Natural killer cell (primary cell): ENCODE data around the gene PIM2. TPM values are rescaled to one million over a fixed set of nuclear protein-coding genes. Genes with fewer than 3 reads are reported as not detected.
A peak's percentile ranks its signal among the peaks of the same experiment; 100 is the strongest.

Source experiments
- ATAC-seq, 3 donors: fragments of 150-1000 bp in 2 of 3; fragments of 200-7000 bp in 1 of 3; cut with Tn5 transposase; 1 replicate in 1 of 3; 2 replicates in 2 of 3; pipeline ENCODE4 v1.10.0; 2021; ENCODE audit warnings: mild to moderate bottlenecking in 2 of 3, moderate library complexity in 2 of 3
- DNase-seq, 2 donors: peaks; one replicate each; pipeline versions ENCODE4 v3.0.0 to v3.0.0-alpha.2; 2013 to 2021; ENCODE audit warnings: mixed read lengths in 1 of 2
- H3K27ac ChIP-seq: one replicate; pipeline ENCODE4 v1.5.1; 2013; ENCODE audit warnings: mild to moderate bottlenecking, low read length
- H3K27me3 ChIP-seq: one replicate; pipeline ENCODE4 v1.6.1; 2013; ENCODE audit warnings: low read length; ENCODE audit not compliant: control insufficient read depth, insufficient read depth
- H3K36me3 ChIP-seq: one replicate; pipeline ENCODE4 v1.6.1; 2013; ENCODE audit warnings: low read length; ENCODE audit not compliant: control insufficient read depth, insufficient read depth
- H3K4me1 ChIP-seq: one replicate; pipeline ENCODE4 v1.6.1; 2013; ENCODE audit warnings: low read length; ENCODE audit not compliant: control insufficient read depth, insufficient read depth
- H3K4me3 ChIP-seq: one replicate; pipeline ENCODE4 v1.5.1; 2013; ENCODE audit warnings: low read length
- H3K9me3 ChIP-seq: one replicate; pipeline ENCODE4 v1.6.1; 2013; ENCODE audit warnings: low read length; ENCODE audit not compliant: control insufficient read depth, insufficient read depth
- H3K27ac Mint-ChIP-seq, 2 donors: one replicate each; pipeline ENCODE4 v1.8.0; 2022; ENCODE audit warnings: mild to moderate bottlenecking in 2 of 2, mixed read lengths in 2 of 2, moderate library complexity in 1 of 2
- H3K27me3 Mint-ChIP-seq, 2 donors: one replicate each; pipeline ENCODE4 v1.8.0; 2022; ENCODE audit warnings: low read depth in 2 of 2, mixed read lengths in 2 of 2
- H3K36me3 Mint-ChIP-seq: one replicate; pipeline ENCODE4 v1.8.0; 2022; ENCODE audit warnings: mixed read lengths
- H3K4me1 Mint-ChIP-seq, 2 donors: one replicate each; pipeline ENCODE4 v1.8.0; 2022; ENCODE audit warnings: mixed read lengths in 2 of 2
- H3K4me3 Mint-ChIP-seq: one replicate; pipeline ENCODE4 v1.8.0; 2022; ENCODE audit warnings: mild to moderate bottlenecking, moderate library complexity, mixed read lengths
- H3K9me3 Mint-ChIP-seq, 2 donors: one replicate each; pipeline ENCODE4 v1.8.0; 2022; ENCODE audit warnings: mixed read lengths in 2 of 2
- WGBS: methylation state at CpG from one replicate; pipeline ENCODE4 v1.1.7; 2013; ENCODE audit warnings: missing lambda C conversion rate; ENCODE audit not compliant: insufficient coverage; 5-methylcytosine and 5-hydroxymethylcytosine counted together
- intact Hi-C: fragments of 100-400 bp; cut with micrococcal nuclease; formaldehyde crosslinking; loops from one replicate; pipeline ENCODE4 v1.14.2; 2022
- total RNA-seq, 4 donors: library from RNA; stranded (reverse); fragments of 120-200 nt in 1 of 4; gene quantifications; one replicate each; pipeline versions ENCODE4 v1.2.3 to v1.2.4, GENCODE V29; 2013 to 2022
- TF ChIP-seq, protein P1 (sequence below): fragments of 200-600 bp; IDR thresholded peaks from one replicate; pipeline ENCODE4 v1.8.0; 2022; ENCODE audit warnings: antibody characterized with exemption

PIM2 gene
- total RNA-seq, 3 donors from 2014 or later (not counting 1 experiment from before 2014, with no cell fraction given): 134 to 173 (median 150) TPM

DNA sequence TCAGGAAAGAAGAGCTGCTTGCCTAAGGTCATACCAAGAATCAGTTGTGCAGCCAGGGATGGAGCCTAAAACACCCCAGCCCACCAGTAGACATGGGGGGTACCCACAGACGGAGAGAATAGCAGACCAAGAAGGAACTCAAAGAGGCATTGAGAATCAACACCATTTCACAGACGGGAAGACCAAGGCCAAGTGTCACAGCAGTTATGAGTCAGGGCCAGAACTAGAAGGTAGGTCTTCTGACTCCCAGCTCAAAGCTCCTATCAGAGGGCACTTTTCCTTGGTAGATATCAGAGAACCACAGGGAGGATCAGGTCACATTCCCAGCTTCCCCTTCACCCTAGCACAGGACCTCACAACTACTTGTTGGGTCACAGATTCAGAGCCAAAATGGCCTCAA, 24.1 kb upstream of the PIM2 start:
- Histone ChIP-seq H3K36me3 (peaks cover 4% of the 10 kb centered on the region), H3K27me3 (no peaks in the 10 kb centered on the region), H3K4me3 (no peak overlapping the region), H3K9me3 (no peaks in the 10 kb centered on the region), H3K27ac (peak overlapping the region; percentile 15), H3K4me1 (peaks cover 60% of the 10 kb centered on the region)
- ATAC-seq: no peak
- H3K4me3 Mint-ChIP-seq: no peak overlapping the region
- peaks cover 0 to 6% of the 10 kb centered on the region in 2 donors for H3K27me3 Mint-ChIP-seq
- intact Hi-C loops: no loop called here
- TF ChIP-seq, protein P1, sequence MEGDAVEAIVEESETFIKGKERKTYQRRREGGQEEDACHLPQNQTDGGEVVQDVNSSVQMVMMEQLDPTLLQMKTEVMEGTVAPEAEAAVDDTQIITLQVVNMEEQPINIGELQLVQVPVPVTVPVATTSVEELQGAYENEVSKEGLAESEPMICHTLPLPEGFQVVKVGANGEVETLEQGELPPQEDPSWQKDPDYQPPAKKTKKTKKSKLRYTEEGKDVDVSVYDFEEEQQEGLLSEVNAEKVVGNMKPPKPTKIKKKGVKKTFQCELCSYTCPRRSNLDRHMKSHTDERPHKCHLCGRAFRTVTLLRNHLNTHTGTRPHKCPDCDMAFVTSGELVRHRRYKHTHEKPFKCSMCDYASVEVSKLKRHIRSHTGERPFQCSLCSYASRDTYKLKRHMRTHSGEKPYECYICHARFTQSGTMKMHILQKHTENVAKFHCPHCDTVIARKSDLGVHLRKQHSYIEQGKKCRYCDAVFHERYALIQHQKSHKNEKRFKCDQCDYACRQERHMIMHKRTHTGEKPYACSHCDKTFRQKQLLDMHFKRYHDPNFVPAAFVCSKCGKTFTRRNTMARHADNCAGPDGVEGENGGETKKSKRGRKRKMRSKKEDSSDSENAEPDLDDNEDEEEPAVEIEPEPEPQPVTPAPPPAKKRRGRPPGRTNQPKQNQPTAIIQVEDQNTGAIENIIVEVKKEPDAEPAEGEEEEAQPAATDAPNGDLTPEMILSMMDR: no peak
- no peaks in the 10 kb centered on the region for H3K9me3 Mint-ChIP-seq
- no peaks in the 10 kb centered on the region for H3K36me3 Mint-ChIP-seq
- 22% methylated on average over 2 of the region's 2 CpGs for WGBS
- peaks cover 55 to 63% of the 10 kb centered on the region in 2 donors for H3K4me1 Mint-ChIP-seq
- no peak for DNase-seq
- H3K27ac Mint-ChIP-seq: peak overlapping the region; percentile 82 to 87

DNA sequence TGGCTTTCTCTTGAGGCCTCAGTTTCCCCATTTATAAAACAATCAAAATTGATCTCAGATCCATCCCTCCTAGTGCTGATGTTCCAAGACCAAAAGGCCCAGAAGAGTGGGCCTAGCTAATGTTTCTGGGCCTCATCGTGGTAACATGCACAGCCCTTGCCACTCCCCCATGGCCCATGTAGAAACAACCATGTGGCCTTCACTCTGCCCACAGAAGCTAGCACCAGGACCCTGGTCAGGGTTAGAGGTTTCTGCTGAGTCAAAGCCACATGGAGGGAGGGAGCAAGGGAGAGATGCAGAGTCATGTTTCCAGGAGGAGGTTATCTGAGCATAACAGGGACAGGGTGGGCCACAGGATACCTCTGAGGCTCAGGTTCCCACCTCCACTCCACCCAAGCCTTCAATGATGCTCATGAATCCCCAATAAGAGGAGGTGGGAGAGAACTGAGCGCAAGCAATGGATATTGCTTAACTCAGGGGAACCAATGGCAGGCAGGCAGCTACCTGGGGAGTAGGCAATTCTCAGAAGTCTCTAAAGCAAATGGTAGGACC, 21.7 kb upstream of the PIM2 start:
- ATAC-seq: no peak
- intact Hi-C loops: no loop called here
- DNase-seq: no peak
- TF ChIP-seq, protein P1: no peak
- Mint-ChIP-seq H3K4me1 (peaks cover 62 to 78% of the 10 kb centered on the region in 2 donors), H3K9me3 (no peaks in the 10 kb centered on the region), H3K36me3 (no peaks in the 10 kb centered on the region), H3K27me3 (peaks cover 0 to 6% of the 10 kb centered on the region in 2 donors), H3K27ac (peak overlapping the region; percentile 95 to 97), H3K4me3 (peak overlapping the region; percentile 61)
- 58% methylated on average over 2 of the region's 2 CpGs for WGBS
- Histone ChIP-seq H3K27me3 (no peaks in the 10 kb centered on the region), H3K36me3 (peaks cover 4% of the 10 kb centered on the region), H3K9me3 (no peaks in the 10 kb centered on the region), H3K4me3 (no peak overlapping the region), H3K27ac (peak overlapping the region; percentile 99), H3K4me1 (peaks cover 75% of the 10 kb centered on the region)

DNA sequence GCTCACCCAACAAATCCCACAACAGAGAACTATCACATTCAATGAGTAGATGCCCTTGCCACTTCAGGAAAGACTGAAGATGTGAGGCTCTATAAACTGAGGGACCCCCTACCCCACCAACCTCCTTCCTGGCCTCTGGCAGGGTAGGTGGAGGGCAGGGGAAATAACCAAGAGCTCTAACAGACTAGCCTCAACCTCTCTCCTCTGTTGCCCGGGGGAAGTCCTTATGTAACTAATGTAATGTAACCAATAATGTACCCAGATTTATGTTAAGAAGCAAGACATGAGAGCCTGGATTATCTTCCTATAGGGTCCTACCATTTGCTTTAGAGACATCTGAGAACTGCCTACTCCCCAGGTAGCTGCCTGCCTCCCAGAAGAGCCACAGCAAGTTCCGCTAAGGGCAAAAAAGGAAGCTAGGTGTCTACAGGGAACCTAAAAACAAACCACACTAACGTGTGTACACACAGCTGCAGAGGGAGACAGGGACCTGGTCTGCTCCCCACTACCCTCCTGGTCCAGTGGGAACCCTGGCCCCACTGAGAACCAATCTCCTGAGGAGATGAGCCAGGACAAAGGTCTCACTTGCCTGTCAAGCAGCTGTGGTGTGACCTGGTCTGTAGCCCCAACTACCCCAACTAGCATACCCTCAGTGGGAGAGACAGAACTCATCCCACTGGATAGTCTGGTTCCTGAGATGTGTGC, 20.9 kb upstream of the PIM2 start:
- Histone ChIP-seq H3K9me3 (no peaks in the 10 kb centered on the region), H3K4me3 (no peak overlapping the region), H3K27me3 (no peaks in the 10 kb centered on the region), H3K27ac (peak overlapping the region; percentile 99), H3K4me1 (peaks cover 81% of the 10 kb centered on the region), H3K36me3 (peaks cover 7% of the 10 kb centered on the region)
- Mint-ChIP-seq H3K9me3 (no peaks in the 10 kb centered on the region), H3K4me3 (peak overlapping the region; percentile 82), H3K27me3 (peaks cover 0 to 6% of the 10 kb centered on the region in 2 donors), H3K36me3 (no peaks in the 10 kb centered on the region), H3K4me1 (peaks cover 70 to 86% of the 10 kb centered on the region in 2 donors), H3K27ac (peak overlapping the region; percentile 95 to 97)
- no peak for ATAC-seq
- 0% methylated on average over 2 of the region's 3 CpGs for WGBS
- DNase-seq: peak in 1 of 2 donors; percentile 64
- TF ChIP-seq, protein P1: no peak
- intact Hi-C loops: loop anchor here (10.0 kb wide), 1 partner anchor 225 kb away; no protein-coding TSS in a partner anchor
